NCI-H526 (cell line): ENCODE measurements around the gene HNRNPA1.
"Not testable (repeated sequence)": the region's sequence is repeated elsewhere in the genome, so short reads cannot be mapped to it uniquely, and the experiment has no call there.

Source experiments
- DNase-seq, 2 experiments: peaks; one replicate each; lab custom pipeline; 2025; lab: John Stamatoyannopoulos, UW

The HNRNPA1 gene

DNA sequence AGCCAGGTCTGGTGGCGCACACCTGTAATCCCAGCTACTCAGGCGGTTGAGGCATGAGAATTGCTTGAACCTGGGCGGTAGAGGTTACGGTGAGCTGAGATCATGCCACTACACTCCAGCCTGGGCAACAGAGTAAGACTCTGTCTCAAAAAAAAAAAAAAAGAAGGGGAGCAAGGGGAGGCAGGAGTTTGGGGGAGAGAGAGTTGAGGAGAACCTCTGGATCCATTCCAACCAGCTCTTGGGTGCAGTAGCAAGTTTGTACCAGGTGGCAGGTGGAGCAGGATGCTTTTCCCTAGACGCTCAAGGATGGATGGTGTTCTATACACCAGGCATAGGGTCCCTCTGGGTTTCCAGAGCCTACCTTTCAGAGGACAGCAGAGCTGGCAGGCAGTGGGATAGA lies 18.4 kb downstream of the HNRNPA1 start:
- no peak for DNase-seq

DNA sequence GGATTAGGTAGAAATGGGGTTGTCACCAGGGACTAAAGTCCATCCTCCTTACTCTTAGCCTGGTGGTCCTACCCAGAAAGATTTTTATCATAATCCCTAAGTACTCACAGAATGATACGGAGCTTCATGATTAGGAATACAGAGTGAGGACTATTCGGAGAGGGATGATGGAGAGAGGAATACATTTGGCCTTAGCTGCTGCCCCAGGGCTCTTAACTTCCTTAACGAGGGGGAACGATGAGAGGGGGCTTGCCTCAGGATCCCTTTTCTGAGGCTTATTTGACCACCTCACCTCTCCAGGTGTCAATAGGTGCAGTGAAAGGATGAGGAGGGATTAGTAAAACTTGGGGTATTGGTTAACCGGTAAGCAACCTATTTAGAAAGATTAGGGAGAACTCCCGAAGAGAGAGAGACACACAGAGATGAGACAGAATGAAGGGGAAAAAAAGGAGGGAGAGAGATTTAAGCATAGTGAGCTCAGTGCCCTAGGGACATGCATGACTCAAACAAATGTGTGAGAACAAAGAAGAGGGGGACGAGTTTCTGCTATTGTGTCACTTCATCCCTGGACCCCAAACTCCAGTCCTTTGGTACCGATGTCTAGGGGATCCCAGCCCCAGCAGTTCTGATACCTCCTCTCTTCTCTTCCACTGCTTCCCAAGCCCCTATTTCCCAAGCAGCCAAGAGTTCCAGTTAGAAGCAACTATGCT lies 19.1 kb downstream of the HNRNPA1 start:
- DNase-seq, result no peak

DNA sequence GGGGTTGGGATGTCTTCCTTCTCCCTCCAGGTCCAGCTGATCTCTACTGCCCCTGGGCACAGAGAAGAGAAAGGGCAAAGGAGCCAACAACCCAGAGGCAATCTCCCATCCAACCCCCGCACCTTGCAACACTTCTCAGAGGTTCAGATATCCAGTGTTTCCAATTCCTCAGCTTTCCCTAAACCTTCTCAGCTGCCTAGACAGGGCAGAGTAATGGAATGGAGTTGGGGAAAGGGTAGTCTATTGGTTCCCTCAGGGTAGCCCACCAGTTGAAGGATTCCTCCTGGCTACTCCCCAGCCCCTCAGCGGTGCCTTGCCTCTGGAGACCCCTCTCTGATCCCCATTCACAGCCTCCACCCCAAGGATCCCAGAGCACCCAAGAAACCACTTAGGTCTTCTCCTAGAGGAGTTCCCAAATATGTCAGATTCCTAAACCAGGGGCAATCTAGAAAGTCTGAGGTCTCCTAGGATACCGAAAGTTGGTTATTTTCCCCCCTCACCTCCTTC lies 19.8 kb downstream of the HNRNPA1 start:
- no peak for DNase-seq

DNA sequence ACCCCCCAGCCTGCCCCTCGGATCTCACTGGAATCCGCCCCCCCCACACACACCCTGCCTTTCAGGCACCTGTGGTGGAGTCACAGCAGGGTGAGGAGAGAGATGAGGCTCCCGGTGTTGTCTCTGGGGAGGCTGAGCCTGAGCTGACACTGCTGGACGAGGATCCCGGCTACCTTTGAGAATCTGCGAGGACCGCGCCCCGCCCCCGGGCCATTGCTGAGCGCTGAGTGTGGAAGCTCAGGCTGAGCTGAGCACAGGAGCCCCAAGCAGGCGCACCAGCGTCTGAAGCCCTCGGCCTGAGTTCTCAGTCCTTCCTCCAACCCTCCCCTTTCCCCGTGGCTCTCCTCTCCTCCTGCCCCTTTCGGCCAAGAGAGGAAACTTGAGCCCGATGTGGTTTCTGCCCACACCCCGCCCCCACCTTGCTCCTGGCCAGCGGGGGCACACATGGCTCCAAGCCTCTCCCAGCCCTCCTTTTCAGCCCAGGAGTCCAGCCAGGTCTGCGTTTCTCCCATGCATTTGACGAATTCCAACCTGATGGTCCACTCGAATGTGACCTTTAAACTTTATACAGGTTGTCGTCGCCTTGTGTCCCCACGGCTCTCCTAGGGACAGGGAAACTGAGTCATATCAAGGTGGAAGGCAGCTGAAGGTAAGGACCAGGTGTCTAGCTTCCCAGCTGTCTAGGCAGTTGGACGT lies 20.4 kb downstream of the HNRNPA1 start, which contains the start of gene NFE2:
NFE2 (minus strand) TSS at position 284 of the 696 bp plus-strand sequence. CDS start 5,767 bp downstream, outside the sequence.
- DNase-seq, result peak; percentile 42 to 82

DNA sequence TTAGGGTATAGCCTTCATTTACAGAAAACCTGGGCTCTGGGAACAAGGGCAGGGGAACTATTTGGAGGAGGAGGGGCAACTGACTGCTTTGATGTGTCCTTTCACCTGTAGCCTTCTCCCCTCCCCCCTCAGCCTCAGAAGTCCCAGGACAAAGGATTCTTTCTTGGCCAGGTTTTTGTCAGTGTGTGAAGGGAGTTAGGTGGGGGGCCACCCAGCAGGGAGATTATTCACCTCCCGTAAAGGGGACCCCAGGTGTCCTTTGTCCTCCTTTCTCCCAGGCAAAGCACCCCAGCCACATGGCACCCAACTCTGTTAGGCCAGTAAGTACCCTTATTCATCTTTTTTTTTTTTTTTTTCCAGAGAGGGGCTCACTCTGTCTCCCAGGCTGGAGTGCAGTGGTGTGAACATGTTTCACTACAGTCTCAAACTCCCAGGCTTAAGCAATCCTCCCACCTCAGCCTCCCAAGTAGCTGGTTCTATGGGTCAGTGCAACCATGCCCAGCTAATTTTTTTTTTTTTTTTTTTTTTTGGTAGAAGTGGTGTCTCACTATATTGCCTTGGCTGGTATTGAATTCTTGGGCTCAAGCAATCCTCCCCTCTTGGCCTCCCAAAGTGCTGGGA lies 21.0 kb downstream of the HNRNPA1 start:
- no peak for DNase-seq

DNA sequence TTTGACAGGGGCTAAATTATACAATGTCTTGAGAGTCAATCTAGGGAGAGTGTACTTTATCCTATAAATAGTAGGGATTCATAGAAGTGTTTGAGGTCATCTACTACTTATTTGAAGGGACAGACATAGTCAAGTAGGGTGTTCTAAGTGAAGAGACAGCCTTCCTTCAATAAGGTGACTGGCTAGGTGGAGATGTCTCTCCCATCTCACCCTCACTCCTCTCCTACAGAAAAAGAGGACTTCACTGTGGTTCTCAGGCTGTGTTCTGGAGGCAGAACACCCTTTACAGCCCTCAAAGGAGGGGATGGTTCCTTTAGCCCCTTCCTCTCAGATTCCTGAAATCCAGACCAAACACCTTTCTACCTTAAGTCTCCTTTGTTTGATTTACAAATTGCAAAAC lies 23.1 kb downstream of the HNRNPA1 start:
- no peak for DNase-seq

DNA sequence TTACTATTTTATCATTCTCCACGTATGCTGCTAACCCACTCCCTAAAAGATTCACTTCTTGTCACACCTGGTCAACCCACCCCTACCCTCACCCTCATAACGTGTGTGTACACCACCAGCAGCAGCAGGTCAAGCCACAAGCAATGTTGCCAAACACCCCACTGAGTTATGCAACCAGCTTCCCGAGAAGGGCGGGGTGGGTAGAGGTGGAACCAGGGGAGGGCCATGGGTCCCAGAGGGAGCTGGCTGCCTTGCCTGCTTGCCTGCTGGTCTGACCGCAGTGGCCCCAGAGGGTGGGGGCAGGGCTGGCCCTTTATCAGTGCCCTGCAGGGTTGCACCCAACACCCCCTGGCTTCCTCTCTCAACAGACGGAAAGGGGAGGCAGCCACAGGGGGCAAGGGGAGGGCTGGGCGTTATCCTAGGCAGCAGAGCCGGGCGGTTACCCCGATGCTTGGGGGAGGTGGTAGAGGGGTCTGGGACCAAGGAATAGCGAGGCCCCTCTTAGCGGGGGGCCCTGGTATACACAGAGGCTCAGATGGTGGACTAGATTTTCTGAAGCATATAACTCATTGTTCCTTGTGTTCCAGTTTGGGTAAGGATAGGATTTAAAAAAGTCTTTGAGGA lies 23.8 kb downstream of the HNRNPA1 start:
- DNase-seq, result peak in 1 of 2 experiments; percentile 42

DNA sequence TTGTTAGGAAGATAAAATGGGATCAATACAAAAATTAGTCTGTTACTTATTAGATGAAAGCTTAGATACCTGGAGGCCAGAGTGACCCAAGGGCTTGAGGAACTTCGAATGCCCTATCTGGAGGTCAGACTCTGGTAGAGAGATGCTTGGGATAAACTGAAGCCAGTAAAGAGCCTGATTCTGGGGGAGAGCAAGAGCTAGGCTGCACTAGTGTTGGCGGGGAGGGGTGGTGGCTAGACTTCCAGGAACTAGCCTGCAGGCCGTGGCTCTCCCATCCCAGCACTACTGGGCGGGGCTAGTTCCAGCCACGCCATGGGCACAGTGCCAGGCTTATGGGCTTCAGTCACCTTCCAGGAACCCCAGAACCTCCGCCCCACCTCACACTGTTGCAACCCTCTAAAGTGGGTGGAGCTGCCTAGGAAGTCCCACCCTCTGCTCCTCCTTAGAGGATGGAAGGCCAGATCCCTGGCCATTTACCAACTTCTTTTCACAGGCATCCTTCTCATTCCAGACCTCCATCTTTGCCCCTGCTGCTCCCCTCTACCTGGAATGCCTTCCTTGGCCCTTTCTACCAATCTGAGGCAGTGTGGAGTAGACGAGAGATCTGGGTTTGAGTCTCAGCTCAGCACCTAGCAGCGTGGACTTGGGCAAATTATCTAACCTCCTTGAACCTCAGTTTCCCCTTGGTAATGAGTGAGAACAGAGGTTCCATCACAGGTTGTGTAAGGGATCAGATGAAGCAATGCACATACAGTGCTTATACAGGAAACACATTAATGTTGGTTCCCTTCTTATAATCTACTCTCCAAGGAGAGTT lies 26.6 kb downstream of the HNRNPA1 start:
- DNase-seq, result peak in 1 of 2 experiments; percentile 25

DNA sequence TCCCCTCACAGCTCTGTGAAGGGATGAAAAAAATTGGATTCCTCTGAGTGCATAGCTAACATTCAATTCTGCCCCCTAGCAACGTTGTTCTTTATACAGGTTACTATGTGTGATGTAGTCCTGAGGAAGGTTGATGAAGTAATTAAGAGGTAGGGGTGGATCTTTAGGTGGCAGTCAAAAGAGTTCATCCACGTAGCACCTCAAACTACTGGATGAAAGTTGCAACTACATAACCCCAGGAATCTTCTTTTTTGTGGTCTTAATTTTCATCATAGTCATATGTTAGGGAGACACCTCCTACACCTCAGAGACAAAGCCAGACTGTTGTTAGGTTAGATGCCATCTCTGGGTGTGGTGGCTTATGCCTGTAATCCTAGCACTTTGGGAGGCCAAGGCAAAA lies 30.5 kb downstream of the HNRNPA1 start:
- DNase-seq, result no peak

DNA sequence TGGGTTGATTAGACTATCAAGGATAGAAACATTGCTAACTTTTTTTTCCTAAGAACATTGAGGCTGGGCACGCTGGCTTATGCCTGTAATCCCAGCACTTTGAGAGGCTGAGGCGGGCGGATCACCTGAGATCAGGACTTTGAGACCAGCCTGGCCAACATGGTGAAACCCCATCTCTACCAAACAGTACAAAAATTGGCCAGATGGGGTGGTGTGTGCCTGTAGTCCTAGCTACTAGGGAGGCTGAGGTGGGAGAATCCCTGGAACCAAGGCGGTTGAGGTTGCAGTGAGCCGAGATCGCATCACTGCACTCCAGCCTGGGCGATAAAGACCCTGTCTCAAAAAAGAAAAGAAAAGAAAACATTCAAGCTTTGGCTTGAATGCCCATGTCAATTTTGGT lies 31.8 kb downstream of the HNRNPA1 start:
- not testable (repeated sequence) for DNase-seq

DNA sequence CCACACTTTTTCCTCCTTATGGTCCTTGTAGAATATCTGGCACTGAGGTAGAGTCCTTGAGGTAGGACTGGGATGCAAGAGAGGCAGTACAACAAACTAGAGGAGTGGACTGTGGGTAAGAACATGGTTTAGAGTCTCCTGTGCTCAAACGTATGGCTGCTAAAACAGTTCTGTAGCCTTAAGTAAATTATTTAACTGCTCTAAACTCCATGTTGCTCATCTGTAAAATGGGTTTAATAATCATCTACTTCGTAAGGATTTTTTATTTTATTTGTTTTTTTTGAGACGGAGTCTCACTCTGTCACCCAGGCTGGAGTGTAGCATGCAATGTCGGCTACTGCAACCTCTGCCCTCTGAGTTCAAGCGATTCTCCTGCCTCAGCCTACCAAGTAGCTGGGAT lies 40.8 kb downstream of the HNRNPA1 start:
- DNase-seq, result no peak

DNA sequence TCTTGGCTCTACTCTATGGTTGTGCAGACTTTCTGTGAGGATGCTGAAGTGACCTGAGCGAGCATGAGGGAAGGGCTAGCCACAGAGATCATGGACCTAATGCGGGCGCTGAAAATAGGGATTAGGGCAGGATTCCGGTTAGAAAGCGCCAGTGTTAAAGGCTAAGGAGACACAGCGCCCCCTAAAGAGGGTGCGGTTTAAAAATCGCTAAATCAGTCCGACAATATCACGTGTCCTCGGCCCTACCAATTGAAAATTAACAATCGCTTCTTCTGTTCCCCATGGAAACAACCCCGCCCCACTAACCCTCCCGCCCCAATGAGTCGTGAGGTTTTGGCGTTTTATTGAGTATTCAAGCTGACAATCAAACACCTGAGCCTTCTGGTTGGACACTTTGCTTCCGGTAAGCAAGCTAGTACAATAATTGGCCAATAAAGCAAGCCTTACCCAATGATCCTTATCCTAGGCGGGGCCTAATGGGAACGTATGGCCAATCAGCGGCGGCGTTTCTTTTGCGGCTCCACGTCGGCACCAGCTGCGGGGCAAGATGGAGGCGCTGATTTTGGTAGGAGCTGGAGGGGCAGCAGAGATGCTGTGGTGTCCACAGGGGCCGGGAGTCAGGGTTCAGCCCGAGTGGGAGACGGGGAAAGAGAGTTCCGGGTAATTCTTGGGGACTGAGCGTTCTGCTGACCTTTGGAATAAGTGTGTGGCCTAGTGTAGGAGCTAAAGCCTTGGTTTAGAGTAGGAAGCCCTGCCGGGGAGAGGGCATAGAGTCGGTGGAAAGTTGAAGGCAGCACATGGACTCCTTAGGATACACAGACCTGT lies 44.3 kb downstream of the HNRNPA1 start, which contains the start of gene COPZ1:
COPZ1 (plus strand) TSS at position 515 of the 825 bp plus-strand sequence; CDS start at position 548, 33 bp downstream.
- DNase-seq, result peak; percentile 99 to 100

DNA sequence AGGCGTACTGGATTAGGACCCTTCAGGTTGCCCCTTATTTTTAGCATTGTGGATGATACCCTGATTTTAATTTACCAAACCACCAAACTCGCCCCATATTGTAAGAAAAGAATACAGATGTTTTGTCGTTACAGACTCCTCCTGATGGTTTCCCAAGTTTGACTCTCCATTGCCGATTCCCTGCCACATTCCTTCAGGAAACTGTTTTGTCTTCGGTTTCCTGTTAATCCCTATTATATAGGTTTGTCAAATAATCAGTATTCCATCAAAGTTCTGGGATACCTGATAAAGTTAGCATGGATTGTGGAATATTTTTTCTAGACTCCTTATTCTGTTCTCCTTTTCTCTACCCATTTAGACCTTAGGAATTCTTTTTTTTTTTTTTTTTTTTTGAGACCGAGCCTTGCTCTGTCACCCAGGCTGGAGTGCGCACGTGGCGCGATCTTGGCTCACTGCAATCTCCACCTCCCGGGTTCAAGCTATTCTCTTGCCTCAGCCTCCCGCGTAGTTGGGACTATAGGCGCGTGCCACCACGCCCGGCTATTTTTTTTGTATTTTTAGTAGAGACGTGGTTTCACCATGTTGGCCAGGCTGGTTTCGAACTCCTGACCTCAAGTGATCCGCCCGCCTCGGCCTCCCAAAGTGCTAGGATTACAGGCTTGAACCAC lies 45.0 kb downstream of the HNRNPA1 start:
- not testable (repeated sequence) for DNase-seq

DNA sequence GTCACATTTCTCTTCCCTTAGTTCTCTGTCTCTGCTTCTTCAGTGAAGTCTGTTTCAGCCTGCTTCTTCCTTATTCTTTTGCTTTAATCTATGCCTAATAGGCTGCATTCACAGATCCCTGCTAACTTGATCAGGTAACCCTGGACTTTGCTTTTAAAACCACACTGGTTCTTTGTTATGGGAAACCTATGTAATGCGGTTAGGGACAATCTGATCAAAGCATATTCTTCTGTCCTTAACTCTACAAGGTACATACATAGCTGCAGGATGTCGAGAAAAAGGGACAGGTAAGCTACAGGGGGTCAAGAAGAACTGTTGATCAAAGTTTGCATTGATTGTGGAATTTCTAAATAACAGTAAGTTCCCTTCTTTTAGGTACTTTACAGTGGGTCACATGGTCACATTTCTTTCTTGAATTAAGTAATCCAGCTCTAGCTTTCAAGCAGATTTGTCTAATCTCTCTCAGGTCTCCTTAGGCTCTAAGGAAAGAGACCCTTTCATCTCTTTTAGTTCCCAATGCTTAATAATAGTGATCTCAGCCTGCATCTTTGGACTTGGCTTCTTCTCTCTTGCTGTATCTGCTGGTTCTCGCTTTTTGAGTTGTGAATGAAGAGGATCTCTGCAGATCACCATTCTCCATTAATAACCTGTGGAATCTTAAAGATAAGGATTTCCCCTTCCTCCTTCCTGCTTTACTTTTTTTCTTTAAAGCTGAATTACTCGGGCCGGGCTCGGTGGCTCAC lies 48.2 kb downstream of the HNRNPA1 start:
- no peak for DNase-seq

DNA sequence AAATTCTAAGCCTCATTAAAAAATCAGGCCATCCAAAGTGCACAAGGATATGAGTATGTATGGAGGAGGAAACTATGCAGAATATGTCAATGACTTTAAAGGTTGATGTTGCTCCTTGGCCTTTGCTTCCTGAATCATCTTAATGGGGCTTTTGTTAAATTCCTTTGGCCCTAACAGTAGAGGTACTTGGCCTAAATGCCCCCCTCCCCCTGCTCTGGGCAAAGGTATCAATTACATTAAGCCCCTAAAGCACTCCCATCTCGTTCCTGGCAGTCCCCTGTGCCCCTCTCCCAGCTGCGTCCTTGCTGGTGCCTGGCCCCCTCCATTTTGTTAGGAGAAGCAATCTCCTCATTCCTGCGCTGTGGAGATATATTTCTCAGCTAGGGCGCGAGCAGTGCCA lies 49.2 kb downstream of the HNRNPA1 start:
- no peak for DNase-seq

DNA sequence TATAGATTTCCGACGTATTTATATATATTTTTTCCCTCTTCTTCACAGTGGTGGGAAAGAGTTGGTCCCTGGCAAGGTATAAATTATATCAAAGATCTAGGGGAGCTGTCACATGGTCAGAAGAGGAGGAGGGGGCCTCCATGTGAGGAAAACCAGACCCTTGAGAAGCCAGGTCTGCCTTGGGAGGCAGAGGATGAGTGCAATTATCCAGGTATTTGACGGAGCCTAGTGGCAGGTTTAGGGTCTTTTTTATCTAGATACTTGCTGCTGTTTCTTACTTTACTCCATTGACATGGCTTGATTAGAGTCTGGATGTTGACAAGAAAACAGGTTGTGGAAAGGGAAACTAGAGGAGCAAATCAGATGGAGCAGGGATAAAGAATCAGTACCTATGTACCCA lies 49.9 kb downstream of the HNRNPA1 start:
- DNase-seq, result no peak

DNA sequence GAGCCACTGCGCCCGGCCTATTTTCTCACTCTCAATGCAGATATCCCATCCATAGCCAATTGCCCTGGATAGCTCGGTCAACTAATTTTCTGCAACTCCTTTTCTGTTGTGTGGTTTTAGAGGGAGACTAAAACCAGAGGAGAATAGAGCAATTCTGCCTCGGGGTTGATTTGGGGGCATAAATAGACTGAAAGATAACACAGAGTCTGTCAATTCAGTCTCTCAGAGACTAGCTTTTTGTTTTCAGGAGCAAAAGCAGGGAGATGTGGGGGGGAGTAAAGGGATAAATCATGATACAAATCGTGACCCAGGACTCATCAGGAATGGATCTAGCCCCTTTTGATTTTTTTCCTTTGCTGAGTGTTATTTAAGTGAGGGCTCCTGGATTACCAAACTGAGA lies 50.9 kb downstream of the HNRNPA1 start:
- no peak for DNase-seq

DNA sequence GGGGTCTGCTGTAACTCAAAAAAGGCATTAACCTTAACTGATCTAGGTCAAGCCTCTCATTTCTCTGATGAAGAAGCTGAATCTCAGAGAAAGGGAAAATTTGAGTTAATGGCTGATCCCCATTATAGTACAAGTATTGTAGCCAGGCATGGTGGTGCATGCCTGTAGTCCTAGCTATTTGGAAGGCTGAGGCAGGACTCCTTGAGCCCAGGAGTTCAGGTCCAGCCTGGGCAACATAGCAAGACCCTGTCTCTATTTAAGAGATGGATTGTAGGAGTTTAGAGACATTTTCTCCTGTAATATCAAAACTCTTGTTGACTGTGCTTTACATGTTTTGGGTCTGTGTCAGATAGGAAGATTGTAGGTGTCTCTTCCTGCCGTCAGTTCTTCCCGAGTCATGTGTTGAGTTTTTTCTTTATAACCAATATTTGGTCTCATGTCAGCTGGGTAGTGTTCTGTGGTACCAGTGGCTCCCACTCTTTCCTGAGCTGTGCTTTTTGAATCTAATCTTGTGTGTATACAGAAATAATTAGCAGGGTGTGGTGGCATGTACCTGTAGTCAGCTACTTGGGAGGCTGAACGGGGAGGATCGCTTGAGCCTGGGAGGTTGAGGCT lies 53.0 kb downstream of the HNRNPA1 start:
- no peak for DNase-seq
